Tibial nerve (tissue), 4 donors: ENCODE data around the gene CCP110.

Experiments
- EP300 ChIP-seq, 2 donors: sonication (generic); formaldehyde crosslinking; IDR thresholded peaks; one replicate each; pipeline ENCODE4 v1.6.1; 2017; ENCODE audit warnings: antibody characterized with exemption in 2 of 2, mild to moderate bottlenecking in 1 of 2
- TF ChIP-seq, protein P1 (sequence below), 5 experiments: fragments of 200-600 bp in 3 of 5; fragments of 450-650 bp in 2 of 5; sonication (generic) in 3 of 5; IDR thresholded peaks; one replicate each; pipeline ENCODE4 v1.5.1; 2016 to 2019; ENCODE audit warnings: antibody characterized with exemption in 5 of 5, mild to moderate bottlenecking in 3 of 5, moderate library complexity in 2 of 5

DNA sequence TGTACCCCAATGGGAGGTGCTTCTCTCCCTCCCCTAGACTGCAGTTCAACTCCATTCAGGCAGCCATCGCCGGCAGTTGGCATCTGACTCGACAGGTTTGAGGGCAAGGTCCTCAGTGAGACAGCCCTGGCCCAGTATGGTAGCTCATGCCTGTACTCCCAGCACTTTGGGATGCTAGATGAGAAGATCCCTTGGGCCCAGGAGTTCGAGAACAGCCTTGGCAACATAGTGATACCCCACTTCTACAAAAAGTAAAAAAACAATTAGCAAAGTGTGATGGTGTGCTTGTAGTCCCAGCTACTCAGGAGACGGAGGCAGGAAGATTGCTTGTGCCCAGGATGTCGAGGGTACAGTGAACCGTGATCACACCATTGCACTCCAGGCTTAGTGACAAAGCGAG lies 43.8 kb downstream of the CCP110 start:
- TF ChIP-seq, protein P1, sequence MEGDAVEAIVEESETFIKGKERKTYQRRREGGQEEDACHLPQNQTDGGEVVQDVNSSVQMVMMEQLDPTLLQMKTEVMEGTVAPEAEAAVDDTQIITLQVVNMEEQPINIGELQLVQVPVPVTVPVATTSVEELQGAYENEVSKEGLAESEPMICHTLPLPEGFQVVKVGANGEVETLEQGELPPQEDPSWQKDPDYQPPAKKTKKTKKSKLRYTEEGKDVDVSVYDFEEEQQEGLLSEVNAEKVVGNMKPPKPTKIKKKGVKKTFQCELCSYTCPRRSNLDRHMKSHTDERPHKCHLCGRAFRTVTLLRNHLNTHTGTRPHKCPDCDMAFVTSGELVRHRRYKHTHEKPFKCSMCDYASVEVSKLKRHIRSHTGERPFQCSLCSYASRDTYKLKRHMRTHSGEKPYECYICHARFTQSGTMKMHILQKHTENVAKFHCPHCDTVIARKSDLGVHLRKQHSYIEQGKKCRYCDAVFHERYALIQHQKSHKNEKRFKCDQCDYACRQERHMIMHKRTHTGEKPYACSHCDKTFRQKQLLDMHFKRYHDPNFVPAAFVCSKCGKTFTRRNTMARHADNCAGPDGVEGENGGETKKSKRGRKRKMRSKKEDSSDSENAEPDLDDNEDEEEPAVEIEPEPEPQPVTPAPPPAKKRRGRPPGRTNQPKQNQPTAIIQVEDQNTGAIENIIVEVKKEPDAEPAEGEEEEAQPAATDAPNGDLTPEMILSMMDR (IDR thresholded peaks at IDR 0.05), result no peak
- TF ChIP-seq EP300 (IDR thresholded peaks at IDR 0.05), result no peak
